ENCODE data around the gene NTRK3.

Gene NTRK3

GRCh38 chr15:87826119-87826747, 430.3 kb downstream of the NTRK3 start:
- no peak for DNase-seq (ENCODE audit: low spot score)

GRCh38 chr15:87818756-87819155, 437.8 kb downstream of the NTRK3 start:
- DNase-seq (ENCODE audit: low spot score): no peak

- DNase-seq (ENCODE audit: low spot score): no peak
Measured at GRCh38 chr15:87817553-87817952, 439.0 kb downstream of the NTRK3 start.

- DNase-seq (ENCODE audit: low spot score): no peak
Measured at GRCh38 chr15:87816811-87817210, 439.7 kb downstream of the NTRK3 start.

- no peak for DNase-seq (ENCODE audit: low spot score)
Measured at GRCh38 chr15:87816016-87816415, 440.5 kb downstream of the NTRK3 start.

Measured in cerebellar cortex (tissue), 1 donor.